IPS-18c (cell line): ENCODE data around the gene SBNO2.

Experiments
- H3K4me3 ChIP-seq: 2 replicates; pipeline ENCODE4 v1.7.0; 2013; ENCODE audit warnings: low read depth, mild to moderate bottlenecking, low read length, moderate library complexity; ENCODE audit not compliant: insufficient read depth
- H3K9me3 ChIP-seq: one replicate; pipeline ENCODE4 v1.6.1; 2013; ENCODE audit warnings: mild to moderate bottlenecking, low read length, moderate library complexity; ENCODE audit not compliant: control insufficient read depth, insufficient read depth

The SBNO2 gene

DNA sequence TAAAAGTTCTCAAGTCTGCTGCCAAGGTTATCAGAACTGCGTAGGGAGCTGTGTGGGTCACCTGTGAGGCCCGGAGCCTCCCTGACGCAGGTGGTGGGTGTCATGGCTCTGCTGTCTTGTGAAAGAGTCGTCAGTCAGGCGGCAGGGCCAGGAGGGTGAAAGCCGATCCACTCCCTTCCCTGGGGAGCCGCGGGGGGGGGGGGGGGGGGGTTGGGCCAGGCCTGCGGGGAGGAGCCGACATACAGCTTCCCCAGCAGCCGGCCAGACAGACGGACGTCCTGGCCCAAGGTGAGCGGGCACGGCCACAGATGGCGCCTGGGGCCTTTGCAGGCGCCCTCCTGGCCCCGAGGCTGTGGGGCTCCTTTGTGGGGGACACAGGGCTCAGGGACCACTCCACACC, 12.4 kb downstream of the SBNO2 start:
- no peak overlapping the region for H3K4me3 ChIP-seq
- peaks cover 2% of the 10 kb centered on the region for H3K9me3 ChIP-seq

DNA sequence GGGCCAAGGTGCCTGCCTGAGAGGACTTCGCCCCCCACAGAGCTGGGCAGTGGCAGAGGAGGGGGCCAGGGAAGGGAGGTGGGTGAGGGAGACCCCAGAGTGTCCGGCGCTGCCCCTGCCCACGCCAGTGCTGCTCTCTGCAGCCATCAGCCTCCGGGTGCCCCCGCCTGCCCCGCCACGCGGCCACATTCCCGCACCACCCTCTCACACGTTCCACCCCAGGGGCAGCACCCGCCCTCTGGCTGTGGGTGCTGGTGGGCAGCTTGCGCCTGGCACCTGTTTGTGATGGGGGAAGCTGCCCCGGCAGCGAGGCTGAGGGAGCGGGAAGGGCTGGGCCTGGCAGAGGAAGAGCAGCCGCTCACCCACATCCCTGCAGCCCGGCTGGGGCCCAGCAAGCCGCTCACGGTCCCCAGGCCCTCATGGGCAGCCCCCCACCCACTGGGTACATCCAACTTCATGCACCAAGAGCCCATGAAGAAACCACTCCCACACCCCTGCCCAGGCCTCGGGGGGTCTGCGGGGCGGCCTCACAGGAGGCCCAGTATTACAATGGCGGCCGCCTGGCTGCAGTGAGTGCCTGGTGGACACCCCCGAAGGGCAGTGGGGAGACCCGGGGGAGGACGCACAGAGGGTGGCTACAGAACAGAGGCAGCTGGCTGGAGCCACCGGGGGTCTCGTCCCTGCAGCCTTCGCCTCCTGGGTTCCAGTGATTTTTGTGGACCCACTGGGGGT, 14.0 kb downstream of the SBNO2 start:
- H3K4me3 ChIP-seq = no peak overlapping the region
- peaks cover 2% of the 10 kb centered on the region for H3K9me3 ChIP-seq

DNA sequence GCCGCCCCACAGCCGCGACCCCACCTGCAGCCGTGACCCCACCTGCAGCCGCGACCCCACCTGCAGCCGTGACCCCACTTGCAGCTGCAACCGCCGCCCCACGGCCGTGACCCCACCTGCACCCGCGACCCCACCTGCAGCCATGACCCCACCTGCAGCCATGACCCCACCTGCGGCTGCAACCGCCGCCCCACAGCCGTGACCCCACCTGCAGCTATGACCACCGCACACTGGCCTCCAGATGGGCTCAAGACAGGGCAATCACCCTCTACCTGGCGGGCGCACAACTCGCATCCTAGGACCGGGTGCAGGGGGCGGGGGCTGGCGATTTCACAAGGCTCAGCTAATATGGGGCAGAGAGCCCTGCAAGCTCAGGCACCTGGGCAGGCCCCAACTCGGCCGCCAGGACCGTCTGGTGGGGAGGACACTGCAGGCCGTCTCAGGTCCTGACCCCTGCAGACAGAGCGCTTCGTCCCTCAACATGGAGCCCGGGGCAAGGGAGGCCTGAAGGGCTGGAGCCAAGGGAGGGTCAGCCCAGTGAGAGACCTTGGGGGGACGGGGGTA, 15.1 kb downstream of the SBNO2 start:
- Histone ChIP-seq H3K4me3 (no peak overlapping the region), H3K9me3 (peaks cover 2% of the 10 kb centered on the region)

DNA sequence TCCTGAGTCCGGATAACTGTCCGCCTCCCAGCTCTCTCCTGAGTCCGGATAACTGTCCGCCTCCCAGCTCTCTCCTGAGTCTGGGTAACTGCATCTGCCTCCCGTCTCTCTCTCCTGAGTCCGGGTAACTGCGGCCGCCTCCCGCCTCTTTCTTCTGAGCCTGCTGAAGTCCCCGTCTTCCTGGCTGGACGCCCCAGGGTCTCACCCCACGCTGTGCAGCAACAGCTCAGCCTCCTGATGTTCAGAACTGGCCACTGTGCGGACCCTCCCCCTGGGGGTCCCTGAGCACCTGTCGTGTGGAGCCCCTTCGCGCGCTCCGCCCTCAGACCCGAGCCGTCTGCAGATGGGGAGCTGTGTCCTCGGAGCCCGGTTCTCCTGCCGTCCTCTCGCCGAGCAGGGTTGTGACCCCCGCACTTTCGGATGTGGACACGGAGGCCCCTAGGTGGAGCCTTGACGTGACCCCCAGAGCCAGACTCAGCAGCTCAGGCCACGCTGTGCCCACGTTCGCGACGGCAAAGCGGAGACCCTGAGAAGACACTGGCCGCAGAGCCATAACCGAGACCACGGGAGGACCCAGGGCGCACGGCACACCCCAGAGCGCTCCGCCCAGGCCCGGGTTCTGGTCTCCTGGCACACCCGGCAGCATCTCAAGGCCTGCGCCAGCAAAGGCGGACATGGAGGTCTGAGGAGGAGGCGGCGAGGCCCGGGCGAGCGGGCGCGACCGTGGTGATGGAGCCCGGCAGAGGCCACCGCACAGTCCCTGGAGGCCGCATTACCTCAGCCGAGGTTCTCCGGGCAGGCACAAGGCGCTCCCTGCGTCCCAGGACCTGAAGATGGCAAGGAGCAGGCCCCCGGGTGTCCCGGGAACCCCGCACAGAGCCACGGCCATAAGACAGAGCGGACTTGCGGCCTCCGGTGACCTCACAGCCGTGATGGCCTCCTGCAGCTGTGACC, 15.9 kb downstream of the SBNO2 start:
- no peak overlapping the region for H3K4me3 ChIP-seq
- H3K9me3 ChIP-seq = peaks cover 2% of the 10 kb centered on the region

DNA sequence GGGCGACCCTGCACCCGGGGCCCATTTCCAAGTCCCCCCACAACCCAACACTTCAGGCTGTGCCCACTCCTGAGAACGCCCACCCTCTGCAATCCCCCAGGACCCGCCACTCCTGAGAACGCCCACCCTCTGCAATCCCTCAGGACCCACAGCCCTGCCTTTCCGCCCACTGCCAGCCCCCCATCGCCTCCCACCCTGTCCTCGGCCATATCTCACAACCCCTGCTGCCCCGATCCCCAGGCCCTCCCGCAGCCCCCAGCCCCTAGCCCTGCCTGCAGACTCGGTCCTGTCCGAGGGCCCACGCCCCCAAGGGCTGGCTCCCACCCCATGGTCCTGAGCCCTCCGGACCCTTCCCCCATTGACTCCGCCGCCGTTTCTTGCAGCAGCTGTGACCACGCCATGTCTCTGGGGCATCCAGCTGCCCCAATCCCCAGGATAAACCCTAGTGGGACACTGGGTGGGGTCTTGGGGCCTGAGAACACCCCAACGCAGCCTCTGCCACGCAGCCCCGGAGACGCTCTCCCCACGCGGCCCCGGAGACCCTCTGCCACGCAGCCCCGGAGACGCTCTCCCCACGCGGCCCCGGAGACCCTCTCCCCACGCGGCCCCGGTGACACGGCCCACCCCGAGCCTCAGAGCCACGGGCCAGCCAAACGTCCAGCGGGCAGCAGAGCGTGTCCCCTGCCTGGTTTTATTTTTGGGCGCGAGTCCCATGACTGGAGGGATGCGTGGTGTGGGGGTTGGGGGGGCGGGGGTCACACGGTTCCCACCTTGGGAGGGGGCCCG, 17.0 kb downstream of the SBNO2 start:
- no peak overlapping the region for H3K4me3 ChIP-seq
- H3K9me3 ChIP-seq = peaks cover 2% of the 10 kb centered on the region

DNA sequence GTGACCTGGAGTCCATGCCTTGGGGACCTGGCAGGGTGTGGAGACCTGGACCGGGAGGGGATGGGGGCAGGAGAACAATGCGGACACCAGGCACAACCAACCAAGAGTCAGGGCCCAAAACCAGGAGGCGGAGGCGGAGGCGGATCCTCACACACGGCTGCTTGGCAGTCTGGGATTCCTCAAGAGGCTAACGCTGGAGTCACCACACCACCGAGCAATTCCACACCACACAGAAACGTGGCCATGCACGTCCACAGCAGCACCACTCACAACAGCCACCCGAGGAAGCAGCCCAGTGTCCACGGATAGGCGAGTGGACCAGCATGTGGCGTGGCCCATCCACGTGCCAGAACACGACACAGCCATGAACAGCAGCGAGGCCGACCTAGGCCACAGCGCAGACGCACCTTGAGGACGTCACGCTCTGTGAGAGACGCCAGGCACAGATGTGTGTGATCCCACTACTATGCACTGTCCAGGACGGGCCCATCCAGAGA, 17.7 kb downstream of the SBNO2 start:
- Histone ChIP-seq H3K9me3 (peaks cover 2% of the 10 kb centered on the region), H3K4me3 (no peak overlapping the region)

DNA sequence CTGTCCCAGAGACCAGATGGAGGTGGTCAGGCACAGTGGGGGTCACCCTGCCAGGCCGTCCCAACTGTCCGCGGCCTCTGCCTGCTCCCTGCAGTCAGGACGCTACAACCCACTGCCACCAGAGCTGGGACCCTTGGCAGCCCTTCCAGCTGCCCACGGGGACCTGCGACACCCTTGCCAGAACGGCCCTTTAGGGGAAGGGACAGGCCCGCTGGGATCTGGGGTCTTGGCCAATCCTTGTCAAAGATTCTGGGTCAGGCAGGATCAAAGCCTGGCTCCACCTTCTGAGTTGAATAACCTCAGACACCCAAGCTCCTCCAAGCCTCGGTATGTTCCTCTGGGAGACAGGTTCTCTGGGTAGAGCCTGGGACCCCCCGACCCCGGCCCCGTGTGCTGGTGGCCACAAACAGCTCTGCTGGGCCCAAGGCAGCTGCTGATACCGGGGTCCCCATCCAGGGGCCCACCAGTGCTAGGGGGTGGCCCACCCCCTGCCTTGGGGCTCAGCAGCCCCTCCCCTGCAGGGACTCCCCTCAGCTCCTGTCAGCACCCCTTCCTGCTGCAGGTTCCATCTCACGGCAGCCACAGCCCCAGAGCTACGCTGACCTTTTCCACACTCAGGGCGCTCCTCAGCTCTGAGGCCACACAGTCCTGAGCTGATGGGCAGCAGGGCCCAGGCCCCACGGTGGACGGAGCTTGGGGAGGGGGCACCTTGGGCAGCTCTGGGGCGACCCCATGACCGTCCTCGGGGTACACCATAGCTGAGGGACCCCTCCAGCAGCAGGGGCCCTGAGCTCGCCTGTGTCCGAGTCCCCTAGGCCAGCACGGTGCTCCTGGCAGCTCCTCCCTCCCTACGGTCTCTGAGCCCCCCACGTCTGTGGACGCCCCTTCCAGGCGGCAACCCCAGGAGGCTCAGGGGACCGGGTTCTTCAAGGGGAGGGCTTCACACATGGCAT, 18.4 kb downstream of the SBNO2 start:
- Histone ChIP-seq H3K9me3 (peaks cover 2% of the 10 kb centered on the region), H3K4me3 (no peak overlapping the region)

DNA sequence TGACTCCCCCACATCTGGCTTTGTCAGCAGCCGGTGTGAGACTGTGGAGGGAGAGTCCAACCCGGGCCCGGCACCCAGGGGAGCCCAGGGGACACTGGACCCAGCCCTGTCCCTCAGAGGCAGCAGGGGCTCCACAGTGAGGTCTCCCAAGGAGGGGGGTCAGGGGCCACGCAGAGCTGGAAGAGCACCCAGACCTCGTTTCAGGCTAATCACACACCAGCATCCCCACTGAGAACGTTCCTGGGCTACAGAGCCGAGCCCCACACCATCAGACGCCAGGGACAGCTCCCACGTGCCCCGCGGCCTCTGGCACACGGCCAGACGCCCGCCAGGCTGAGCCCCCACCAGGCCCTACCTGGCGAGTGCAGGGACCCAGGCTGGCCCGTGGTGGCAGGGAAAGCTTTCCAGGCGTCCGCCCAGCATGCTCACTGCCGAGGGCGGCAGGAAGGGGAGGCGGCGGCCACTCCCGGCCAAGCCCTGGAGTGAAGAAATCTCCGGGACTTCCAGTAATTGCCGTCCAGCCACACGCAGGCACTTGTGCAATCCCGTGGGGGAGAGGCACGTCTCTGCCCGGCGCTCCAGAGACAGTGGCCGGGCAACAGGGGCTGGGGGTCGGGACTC, 19.2 kb downstream of the SBNO2 start:
- peaks cover 2% of the 10 kb centered on the region for H3K9me3 ChIP-seq
- no peak overlapping the region for H3K4me3 ChIP-seq

DNA sequence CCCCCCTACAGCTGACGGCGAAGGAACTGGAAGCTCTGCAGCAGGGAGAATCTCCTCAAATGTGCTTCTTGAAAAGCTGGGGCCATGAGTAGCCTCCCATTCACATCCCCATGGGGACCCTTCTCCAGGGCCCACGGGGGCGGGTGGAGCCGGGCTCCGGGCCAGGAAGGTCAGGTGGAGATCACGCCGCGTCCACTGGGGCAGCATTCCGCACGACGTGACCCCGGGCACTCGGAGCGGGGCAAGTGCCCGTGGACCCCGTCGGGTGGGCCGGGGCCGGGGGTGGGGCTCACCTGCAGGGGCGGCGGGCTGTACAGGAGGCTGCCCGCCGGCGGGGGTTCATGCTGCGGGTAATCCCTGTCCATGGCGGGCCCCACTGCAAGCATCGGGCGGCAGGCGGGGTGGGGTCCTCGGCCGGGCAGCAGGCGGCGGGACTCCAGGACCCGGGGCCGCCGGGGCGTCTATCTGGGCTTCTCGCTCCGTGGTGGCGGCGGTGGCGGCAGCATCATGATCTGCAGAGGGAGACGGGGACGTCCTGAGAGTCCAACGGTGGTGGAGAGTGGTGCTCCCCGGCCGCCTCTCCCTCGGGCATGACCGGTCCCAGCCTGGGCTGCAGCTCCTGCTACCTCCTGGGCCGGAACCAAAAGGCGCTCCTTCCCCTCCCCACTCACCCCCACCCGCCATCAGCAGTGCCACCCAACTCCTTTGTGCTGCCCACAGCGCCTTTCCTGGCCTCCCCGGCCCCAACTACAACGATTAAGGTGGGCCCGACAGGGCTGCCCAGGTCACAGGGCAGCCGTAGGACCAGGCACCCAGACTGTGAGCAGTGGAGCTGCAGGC, 20.0 kb downstream of the SBNO2 start:
- H3K4me3 ChIP-seq = no peak overlapping the region
- H3K9me3 ChIP-seq = peaks cover 2% of the 10 kb centered on the region

DNA sequence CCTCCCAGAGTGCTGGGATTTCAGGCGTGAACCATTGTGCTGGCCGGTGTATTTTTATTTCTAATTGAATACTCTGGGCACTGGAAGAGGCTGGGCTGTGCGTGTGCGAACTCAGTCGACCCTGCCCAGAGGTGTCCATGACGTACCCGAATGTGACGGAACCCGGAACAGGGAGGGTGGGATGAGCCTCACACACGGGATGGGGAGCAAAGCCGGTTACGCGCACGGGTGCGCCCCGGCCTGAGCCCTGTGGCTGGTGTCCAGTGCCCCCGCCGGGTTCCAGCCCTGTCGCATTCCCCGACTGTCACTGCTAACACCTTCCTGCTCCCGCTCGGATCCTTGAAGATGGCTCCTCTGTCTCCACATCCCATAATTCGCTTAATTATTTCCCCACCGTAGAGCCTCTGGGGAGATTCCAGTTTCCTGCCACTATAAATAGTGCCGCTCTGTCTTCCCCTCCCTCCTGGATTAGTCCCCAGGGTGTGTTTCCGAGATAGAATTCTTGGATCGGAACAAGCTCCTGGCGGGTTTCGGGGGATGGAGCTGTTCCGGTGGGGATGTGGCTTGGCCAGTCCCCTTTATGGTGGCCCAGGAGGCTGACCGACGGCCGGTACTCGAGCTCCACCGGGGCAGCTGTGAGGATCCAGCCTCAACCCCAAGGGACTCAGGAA, 22.0 kb downstream of the SBNO2 start:
- no peak overlapping the region for H3K4me3 ChIP-seq
- no peaks in the 10 kb centered on the region for H3K9me3 ChIP-seq

DNA sequence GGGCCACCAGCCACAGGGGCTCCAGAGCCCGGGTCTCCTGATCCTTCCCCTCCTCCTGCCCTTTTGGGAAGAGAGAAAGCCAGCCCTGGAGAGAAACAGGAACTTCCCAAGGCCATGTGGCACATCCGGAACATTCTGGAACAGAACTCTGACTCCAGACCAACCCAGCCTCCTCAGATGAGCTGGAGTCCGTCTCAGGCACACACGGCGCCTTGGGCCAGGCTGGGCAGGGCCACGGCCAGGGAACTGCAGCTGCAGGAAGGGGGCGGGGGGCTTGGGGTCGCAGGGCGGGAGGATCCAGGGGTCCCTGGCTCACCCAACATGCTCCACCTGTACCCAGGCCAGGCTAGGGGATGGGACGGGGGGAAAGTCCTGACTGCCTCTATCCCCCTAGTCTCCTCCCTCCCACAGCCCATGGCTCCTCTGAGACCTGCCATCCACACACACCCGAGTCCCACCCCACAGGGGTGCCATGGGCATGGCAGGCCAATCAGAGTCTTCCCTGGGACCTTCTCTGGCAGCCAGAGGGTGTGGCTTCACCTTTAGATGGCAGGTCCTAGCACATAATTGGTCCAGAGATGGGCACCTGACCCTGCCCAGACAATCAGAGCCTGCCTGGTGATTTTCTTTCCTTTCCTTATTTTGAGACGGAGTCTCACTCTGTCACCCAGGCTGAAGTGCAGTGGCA, 22.9 kb downstream of the SBNO2 start:
- no peaks in the 10 kb centered on the region for H3K9me3 ChIP-seq
- H3K4me3 ChIP-seq = no peak overlapping the region

DNA sequence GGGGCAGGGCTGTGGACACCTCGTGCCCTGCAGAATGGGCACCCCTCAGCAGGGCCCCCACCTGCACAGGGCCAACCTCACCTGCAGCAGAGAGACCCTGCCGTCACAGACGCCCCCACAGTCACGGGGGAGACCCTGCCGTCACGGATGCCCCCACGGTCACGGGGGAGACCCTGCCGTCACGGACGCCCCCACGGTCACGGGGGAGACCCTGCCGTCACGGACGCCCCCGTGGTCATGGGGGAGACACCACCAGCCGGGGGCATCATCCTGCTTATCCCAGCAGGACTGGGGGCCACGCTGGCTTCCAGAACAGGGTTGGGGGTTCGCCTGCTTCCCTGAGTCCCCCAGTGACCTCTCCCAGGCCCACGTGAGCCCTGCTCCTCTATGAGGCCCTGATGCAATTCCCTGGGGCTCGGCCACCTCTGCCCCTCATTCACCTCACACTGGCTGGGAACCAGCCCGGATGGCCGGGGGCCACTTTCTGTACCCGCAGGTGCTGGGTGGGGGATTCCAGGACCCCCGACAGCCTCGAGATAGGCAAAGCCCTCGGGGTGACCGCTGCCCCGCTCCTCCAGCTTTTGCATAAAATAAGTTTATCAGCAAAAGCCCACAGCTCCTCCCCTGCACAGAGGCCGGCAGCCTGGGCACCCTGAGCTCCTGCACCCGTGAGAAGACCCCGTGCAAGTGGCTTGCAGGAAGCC, 23.6 kb downstream of the SBNO2 start:
- Histone ChIP-seq H3K9me3 (no peaks in the 10 kb centered on the region), H3K4me3 (no peak overlapping the region)

DNA sequence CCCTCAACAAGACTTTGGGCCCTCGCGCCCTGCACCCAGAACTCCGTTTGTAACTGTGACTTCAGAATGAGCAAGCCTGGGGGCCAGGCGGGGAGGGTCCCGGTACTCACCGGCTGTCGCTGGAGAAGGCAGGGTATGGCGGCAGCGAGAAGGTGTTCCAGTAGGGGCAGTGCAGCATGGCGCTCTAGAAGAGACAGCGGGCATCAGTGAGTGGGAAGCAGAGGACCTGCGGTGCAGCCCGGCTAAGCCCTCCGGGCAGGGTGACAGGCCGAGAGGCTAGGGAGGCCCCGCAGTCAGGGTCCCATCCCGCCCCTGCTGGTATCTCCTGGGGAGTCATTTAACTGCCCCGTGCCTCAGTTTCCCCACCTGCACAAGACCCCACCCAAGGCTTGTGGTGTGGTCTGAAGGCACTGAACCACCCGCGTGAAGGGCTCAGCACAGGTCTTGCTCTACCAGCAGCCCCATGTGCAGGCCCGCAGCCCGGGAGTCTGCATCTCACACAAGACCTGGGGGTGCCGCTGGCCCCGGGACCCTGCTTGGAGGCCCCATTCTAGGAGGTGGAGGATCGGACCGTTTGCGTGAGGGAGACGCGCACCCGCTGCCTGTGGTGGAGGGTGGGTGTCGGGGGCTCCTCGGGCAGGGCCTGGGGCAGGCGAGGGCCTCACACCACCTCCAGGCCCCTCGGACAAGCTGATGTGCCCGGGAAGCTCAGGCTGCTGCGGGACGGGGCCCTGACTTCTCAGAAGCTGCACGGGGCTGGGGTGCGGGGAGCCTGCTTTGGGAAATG, 24.6 kb downstream of the SBNO2 start:
- H3K4me3 ChIP-seq = no peak overlapping the region
- H3K9me3 ChIP-seq = no peaks in the 10 kb centered on the region
